Umbilical cord (tissue), 2 donors: Measurements from ENCODE around the gene MGST2. TPM values are rescaled to one million over a fixed set of nuclear protein-coding genes. Genes with fewer than 3 reads are reported as not detected.

Experiments used
- DNase-seq: peaks from one replicate; pipeline ENCODE4 v3.0.0-alpha.2; 2015; ENCODE audit warnings: low spot score
- total RNA-seq: library from RNA; depleted of rRNA; stranded (reverse); fragments of >200 nt; gene quantifications from one replicate; pipeline ENCODE4 v1.2.3, GENCODE V29; 2014; ENCODE audit warnings: low replicate concordance; ENCODE audit not compliant: insufficient read depth

MGST2 gene
- total RNA-seq, 1 donor from 2014 or later, result 62.6 TPM

DNA sequence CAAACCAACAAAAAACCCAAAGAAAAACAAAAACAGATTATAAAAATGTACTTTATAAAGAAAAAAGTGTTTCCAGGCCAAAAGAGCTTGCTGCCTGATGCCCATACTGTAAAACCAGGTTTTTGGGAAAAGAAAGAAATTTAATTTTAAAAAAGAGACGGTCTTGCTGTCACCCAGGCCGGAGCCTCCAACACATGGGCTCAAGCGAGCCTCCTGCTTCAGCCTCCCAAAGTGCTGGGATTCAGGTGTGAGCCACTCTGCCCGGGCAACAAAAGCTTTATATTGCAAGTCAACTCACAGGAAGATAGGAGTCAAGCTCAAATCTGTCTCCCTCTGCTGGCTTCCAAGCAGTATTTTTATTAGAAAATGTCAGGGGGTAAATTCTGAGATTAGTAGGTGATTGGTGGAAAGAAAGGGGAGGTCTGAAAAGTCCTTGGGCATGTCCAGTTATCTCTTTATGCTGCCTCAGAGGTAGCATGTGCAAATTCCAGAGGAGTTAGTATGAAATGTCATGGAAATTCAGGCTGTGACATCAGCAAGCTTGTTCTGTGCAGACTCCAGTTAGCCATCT lies 39.4 kb downstream of the MGST2 start:
- no peak for DNase-seq

DNA sequence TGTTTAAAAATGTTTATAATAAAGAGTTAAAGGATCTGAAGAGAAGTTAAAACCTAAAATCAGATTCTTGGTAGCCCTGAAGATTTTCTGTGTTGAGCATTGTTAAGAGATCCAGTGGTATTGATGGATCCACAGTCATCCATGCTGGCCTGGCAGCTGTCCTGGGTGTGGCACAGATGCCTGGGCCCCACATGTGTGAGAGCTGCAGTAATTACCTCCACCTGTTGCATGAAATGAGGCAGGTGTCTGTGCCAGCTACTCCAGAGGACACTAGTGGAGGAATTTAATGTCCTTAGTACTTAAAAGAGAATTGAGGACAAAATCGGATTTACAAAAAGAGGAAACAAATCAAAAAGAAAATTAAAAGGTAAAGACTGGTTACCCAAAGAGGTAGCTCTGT lies 44.0 kb downstream of the MGST2 start:
- DNase-seq, result no peak

DNA sequence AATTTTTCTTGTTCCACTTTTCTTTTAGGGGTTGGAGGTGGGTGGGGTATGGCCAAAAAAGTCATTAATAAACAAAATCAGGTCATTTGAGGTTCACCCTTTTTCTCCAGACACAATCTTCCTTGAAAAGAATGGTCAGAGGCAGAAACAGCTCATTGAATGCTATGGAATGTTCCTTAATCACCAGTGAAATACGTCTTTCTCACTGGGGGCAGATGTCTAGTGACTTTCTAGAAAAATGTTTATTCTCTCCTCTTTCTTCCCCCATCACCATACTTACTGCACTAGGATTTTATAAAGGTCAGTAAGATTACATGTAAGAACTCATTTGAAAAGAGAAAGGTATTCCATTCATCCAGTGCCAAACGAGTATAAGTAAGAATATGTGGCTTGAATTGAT lies 44.5 kb downstream of the MGST2 start:
- no peak for DNase-seq

DNA sequence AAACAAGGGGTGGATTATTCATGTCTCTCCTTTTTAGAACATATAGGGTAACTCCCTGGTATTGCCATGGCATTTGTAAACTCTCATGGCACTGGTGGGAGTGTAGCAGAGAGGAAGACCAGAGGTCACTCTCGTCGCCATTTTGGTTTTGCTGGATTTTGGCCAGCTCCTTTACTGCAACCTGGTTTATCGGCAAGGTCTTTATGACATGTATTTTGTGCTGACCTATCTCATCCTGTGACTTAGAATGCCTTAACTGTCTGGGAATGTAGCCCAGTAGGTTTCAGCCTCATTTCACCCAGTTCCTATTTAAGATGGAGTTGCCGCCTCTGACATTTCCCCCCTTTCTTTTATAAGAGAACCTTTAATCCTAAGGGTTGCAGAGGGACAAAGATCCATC lies 45.8 kb downstream of the MGST2 start:
- DNase-seq, result peak; percentile 65

DNA sequence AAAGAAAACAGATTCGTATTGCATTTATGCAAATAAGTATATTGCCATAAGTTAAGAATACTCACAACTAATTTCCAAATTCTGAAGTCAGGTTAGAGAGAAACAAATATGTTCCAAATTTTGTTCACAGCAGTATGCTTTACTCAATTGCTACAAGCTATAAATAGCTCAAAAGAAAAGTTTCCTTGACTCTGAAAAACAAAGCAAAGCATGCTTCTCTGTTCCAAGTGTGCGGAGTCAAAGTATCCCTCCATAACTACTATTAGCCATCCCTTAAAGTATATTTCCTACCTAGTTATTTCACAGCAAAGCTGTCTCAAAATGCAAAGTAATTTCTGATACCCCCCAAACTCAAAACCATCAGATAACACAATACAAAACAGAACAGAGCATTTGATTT lies 47.3 kb downstream of the MGST2 start:
- no peak for DNase-seq

DNA sequence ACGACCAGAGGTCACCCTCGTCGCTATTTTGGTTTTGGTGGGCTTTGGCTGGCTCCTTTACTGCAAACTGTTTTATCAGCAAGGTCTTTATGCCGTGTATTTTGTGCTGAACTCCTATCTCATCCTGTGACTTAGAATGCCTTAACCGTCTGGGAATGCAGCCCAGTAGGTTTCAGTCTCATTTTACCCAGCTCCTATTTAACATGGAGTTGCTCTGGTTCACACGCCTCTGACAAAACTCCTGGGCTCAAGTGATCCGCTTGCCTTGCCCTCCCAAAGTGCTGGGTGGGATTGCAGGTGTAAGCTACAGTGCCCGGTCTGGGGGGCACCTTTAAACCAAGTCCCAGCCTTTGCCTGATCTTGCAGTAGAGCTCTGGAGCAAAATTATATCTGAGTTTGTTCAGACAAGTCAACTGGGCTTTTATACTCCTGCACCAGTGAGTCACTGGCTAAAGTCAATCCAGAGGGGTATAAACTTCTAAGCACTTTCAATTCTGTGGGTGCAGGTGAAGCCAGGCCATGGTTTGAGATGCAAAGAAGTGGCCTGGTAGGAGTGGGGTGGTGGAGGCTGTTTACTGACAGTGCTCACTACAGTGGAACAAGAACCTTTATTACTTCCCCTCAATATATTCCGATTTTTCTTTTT lies 50.2 kb downstream of the MGST2 start:
- DNase-seq, result peak; percentile 80

DNA sequence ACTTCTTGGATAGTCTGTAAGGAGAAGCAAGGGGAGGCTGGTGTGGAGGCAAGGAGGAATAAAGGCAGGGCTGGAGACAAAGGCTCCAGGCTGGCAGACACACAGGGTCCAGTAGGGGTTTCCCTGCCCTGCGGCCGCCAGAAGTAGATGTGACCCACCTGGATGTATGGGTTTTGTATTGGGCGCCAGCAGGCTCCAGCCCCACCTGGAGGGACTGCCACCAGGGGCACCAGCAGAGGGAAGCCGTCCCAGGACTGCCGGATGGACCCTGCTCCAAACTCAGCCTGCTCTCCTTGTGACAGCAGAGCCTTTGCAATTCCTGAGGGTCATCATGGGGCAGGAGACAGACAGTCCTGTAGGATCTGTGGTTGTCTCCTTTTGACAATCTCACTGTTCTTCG lies 52.7 kb downstream of the MGST2 start:
- DNase-seq, result no peak

DNA sequence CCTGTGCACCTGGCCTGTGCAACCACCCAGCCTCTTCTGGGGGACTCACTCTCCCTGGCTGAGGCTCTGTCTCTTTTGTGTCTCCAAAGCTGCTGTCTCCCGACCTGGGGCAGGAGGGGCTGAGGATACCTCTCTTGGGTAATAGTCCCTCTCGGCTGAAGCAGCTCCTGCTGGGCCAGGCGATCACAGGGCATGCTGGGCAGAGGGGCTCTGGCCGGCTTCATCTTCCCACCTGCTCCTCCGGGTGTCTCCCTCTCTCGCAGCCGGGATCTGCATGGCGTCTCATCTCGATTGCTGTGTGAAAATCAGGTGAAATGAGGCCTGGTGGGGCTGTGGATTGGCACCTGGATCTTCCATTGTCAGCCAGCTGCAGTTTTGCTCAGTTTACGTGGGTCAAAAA lies 53.2 kb downstream of the MGST2 start:
- DNase-seq, result no peak

DNA sequence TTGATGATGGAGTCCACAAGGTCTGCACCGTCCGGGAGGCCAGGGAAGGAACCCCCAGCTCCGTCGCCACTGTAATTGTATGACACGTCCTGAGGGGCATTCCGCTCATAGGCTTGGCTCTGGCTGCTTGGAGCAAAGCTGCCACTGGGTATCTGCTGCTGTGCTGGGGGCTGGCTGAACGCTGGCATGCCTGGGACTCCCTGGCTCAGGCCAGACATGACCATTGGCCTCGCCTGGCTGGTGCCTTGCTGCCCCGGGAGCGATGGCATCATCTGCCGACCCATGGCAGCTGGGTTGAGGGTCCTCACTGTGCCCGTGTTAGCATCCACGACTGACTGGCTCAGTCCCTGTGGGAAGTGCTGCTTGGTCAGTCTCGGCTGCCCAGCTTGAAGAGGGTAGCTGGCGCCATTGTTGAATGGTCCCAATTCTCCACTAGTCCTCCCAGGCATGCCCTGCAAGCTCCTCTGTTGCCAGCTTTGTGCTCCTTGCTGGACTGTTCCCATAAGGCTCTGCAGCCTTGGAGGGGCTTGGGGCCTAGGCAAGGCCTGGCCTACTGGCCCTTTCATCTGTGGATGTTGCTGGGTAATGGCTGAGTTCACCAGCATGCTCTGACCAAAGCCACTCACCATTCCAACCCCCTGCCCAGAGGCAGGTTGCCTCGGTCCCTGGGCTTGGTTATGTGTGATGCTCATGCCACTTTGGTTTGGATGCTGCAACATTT lies 53.9 kb downstream of the MGST2 start:
- DNase-seq, result no peak

DNA sequence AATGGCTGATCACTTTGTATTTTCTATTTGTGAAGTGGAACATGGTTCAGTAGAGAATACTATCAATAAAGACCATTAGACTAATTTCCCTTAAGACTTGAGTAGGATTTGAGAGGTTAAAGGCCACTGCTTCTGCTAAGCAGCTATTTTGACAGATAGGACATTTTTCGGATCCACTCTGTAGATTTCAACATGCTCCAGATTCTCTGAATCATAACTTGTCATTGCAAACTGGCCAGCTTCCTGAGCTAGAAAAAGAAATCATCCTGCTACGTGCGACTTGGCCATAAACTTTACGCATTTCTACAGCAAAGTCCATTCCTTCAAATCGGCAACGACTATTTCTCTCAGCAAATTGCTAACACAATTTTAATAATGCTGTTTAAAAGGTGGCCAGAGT lies 55.2 kb downstream of the MGST2 start:
- DNase-seq, result peak; percentile 66

DNA sequence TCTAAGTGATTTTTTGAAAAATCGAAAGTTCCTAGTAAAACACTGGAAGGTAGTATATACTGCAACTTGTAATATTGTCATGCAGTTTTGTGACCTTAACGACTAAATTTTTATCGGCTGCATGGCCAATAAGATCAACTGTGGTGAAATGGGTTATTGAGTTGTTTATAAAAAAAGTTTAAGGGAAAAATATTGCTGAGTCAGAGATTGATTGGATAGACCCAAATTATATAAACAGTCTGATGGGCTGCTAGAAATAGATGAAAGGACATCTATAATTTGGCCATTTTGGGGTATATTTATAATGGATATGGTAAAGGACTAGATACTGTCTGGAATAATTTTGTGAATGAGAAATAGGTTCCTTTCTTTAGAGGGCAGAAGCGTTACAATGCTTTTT lies 56.2 kb downstream of the MGST2 start:
- DNase-seq, result no peak

DNA sequence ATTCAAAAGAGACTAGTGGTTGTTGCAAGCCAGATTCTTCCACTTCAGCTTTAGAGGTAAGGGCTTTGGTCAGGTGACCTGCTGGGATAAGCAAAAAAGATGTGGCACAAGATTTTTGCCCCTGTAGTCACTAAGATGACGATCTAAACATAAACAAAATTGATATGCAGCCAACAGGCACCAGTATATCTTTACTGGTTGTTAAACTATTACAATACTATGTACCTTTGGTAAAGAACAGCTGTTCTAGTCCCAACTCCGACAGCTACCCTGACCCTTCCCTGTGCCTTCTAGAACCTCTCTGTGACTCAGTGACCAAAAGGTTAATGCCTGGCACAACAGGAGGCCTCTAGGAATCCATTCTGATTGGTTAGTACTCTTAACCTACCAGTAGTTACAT lies 59.6 kb downstream of the MGST2 start:
- DNase-seq, result no peak

DNA sequence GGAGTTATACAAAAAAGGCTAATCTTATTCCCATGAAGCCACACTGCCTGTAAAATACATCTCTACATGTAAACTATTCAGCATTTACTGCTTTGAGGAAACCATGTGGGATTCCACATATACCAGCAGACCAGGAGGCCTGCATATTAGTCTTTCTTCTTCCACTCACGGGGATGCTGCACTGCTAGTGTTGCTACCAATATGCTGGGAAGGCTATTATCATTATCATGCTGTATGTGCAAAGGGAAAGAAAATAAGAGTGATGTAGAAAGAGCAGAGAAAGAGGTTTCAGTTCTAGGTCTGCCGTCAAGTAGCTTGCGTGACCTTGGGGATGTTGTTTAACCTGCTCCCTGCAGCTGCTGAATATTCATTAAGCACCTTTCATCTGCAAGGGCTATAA lies 61.0 kb downstream of the MGST2 start:
- DNase-seq, result no peak

DNA sequence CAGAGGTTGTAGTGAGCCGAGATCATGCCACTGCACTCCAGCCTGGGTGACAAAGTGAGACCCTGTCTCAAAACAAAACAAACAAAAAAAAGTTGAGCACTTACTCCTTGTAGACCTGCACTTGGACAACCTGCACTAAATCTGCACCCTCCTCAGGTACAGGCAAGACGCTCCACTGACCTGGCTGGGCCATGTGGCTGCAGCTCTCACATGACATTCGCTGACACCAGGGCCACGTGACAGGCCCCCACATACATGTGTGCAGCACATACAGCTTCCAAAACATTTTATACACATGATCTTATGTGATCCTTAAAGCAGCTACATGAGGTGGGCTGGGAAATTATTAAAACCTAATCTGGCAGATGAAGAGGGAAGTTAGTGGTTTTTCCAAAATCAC lies 62.5 kb downstream of the MGST2 start:
- DNase-seq, result no peak

DNA sequence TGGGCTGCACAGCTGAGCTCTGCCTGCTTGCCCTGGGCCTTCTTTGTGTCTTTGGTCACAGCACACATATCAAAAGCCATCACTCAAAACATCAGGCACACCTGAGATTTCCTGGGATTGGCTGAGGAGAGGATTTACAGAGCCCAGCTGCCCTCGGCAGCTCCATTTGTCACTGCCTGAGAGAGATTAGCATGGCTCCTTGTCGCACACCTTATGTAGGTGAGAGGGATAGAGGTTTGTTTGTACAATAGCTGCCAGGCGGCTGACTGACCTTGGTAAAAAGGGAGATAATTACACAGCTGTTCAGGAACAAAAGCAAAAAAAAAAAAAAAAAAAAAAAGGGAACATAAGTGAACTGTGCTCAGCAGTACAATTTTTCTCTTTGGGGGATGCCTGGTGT lies 63.2 kb downstream of the MGST2 start:
- no peak for DNase-seq

DNA sequence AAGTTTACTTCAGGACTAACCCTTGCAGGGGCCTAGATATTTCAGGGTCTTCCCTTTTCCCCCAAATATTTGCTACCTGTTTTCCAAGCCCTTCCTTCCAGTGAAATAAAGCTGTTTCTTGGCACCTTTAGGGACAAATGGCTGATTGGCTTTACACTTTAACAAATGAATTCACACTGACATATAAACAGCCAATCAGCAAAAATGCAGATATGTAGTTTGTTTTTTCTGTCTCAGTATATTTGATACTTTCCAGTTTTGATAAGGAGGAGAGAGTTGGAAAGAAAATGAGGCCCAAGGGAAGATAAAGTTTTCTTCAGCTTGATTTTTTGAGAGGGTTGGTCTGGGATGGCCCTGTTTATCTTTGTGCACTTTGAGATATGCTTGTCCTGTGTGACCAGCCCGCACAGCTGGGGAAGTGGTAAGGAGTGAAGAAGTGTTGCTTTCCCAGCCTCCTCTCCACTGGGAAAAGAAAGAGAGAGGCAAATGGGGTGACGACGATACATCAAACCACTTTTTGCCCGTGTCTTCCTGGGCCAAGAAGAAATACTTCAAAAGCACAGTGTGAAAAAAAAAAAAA lies 67.5 kb downstream of the MGST2 start:
- peak; percentile 76 for DNase-seq

DNA sequence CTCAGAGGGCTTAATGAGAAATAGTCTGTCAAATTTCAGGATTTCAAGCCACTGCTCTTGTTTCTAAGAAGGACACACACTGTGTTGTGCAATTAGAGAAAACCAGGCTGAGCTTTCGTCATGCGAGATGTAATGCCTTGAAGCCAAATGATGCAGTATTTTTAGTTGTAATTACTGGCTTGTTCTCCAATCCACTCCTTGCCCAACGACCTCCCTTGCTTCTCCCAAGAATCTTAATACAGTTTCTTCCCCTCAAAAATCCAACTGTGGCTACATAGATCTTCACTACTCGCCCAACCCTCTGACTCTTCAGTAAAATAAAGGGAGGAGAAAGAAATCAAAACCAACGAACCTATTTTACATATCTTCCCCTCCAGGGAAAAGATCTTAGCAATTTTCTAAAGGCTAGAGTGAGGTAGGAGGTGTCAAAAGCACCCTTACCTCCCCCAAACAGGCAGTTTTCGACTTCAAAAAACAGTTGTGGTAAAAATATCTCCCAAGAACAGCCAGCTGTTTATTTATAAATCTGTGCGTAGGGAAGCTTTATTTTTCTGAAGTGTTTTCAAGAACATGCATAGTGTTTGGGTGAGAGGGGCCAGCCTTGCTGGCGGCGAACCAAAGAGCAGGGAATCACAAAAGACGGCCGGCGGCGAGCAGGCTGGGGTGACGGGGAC lies 68.7 kb downstream of the MGST2 start:
- peak; percentile 70 for DNase-seq

DNA sequence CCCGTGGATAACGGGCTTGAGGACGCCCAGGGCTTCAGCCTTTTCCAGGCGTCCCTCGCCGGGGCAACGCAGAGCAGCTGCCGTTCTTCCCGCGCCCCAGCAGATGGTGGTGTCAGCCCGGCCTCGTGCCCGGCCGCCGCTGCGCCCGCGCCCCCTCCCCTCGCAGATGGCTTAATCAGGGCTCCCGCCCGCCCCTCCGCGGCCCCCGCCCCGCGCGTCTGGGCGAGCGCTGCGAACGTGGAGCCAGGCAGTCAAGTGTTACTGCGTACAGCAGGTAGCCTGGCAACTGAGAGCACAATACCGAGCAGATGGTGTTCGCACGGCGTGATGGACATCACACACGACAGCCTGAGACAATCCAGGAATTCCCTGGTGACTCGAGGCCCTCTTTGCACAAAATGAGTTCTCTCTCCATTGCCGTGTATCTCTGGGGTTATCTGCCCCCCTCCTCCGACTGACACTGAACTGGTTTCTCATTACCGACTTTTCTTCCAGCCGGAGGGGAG lies 69.3 kb downstream of the MGST2 start:
- DNase-seq, result peak; percentile 94

DNA sequence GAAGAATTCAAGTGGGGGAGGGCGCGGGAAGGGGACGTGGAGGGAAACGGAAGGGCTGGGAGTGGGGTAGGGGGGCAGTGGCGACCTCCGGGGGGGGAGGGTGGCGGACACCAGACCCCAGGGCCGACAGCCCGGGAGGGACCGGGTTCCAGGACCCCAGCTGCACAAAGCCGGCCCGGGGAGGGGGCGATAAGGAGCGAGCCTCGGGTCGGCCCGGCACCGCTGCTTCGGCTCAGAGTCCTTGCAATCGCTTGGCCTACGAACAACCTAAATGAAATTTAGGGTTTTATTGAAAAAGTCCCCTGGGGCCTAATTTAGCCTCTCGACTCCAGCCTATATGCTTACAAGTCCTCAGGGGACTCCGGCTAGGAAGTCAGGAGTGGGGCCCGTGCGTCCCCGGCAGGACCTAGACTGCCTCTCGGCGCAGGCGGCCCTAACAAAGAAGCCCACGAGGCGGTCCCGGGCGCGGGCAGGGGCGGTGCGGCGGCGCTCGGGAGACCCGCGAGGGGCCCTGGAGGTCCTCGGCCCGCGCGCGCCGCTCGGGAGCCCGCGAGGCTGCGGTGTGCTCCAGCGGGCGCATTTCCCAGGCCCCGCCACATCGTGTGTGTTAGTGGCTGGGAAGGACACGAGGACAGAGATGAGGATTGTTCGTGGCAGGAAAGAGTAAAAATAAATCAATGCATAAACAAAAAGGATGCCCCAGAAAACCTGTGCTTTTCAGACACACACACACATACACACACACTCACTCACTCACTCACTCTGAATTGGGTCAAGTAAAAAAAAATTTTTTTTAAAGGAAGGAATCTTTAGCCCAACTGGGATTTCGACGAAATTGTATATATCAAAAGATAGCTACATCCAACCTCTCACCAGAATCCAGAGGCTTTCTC lies 70.0 kb downstream of the MGST2 start:
- DNase-seq, result peak; percentile 67

DNA sequence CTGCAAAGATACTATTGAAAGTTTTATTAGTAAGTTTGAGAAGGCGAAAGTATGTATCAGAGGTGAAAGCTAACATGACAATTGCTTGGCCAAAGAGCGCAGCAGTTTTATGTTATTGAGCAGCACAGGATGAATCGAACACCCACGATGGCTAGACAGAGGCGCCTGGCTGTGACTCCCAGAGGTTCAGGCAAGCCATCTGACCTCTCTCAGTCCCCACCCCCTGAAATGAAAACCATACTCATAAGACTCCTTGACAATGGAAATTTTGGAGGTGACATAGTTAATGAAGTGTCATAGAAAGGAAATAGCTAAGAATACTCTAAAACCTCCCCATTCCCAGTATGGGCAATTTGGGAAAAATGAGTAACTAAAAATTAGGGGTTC lies 70.6 kb downstream of the MGST2 start:
- no peak for DNase-seq

DNA sequence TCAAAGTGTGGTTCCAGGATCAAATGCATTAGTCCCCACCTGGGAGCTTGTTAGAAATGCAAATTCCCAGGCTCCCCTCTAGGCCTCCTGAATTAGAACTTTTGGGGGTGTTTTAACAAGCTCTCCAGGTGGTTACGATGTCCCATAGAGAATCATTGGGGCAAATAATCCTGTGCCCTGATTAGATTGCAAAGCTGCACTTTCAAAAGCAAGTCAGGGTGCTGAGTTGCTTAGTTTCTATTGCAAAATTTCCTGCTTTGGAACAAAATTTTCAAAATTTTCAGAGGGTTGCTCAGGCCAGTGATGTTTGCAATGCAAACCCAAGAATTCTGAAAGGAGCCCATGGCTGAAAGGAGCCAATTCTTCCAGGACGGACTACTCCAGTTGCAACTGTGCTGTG lies 71.0 kb downstream of the MGST2 start:
- DNase-seq, result no peak
